Measurements from ENCODE around the gene TMX4.
"Not testable (repeated sequence)": the region's sequence is repeated elsewhere in the genome, so short reads cannot be mapped to it uniquely, and the experiment has no call there.

TMX4 gene

DNA sequence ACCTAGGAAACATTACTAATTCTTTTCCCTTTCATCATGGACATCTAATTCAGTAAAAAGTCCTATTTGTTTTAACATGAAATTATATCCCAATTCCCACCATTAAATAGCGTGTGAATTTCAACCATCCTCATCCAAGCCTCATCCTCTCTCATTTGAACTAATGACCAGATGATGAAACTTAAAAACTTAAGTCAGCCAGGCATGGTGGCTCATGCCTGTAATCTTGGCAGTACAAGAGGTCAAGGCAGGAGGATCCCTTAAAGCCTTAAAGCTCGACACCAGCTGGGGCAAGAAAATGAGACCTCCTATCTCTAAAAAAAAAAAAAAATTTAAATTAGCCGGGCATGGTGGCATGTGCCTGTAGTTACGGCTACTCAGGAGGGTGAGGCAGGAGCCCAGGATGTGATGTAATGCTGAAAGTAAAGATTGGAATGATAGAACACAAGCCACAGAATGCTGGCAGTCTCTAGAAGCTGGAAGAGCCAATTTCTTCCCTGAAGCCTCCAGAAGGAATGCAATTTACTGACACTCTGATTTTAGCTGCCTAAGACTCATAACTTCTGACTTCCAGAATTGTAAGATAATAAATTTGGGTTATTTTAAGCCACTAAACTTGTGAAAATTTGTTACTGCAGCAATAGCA, 52.2 kb downstream of the TMX4 start:
- DNase-seq (ENCODE audit: low read depth), result no peak

DNA sequence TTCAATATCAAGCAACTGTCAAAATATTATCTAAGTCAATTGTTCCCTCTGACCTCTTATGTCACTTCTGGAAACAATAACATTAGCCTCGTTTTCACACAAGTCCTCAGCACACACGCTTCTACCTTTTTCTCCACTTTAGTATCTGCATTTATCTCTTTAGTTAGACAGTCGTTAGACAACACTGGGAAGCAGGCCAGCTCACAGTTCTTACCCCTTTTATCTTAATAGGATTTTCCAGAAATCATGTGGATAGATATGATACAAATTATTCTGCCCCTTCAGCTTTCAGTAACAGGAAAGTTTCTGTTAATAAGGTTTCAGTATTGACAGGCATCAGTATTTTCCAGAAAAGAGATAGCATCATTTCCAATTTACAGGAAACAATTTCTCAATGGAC, 53.4 kb downstream of the TMX4 start:
- DNase-seq (ENCODE audit: low read depth), result no peak

GRCh38 chr20:7959484-7959883, 60.1 kb downstream of the TMX4 start:
- no peak for DNase-seq (ENCODE audit: low read depth)

GRCh38 chr20:7956561-7956960, 63.0 kb downstream of the TMX4 start:
- DNase-seq (ENCODE audit: low read depth), result not testable (repeated sequence)

DNA sequence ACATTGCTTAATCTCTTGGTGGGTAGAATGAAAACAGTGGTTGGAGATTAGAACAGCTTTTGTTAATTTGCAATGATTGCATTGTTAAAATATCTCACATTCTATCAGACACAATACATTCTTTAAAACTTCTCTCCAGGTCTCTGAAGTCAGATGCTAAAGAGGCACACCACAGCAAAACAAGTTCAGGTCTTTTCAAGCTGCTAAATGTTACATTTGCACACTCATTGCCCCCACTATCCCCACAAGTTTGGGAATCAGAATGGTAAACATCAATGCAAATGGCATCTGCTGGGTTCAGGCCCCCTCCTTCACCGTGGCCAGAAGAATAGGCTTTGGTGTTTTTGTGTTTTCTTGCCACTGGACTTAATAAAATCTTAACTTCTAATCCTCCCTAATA, 69.2 kb downstream of the TMX4 start:
- DNase-seq (ENCODE audit: low read depth), result no peak

GRCh38 chr20:7943891-7944290, 75.7 kb downstream of the TMX4 start:
- no peak for DNase-seq (ENCODE audit: low read depth)

- no peak for DNase-seq (ENCODE audit: low read depth)
Measured at GRCh38 chr20:7940341-7940740, 79.2 kb downstream of the TMX4 start, which contains the start of gene HAO1. Gene HAO1, minus strand, starts transcription at chr20:7940458. Its CDS starts 36 bp downstream, at chr20:7940422.

DNA sequence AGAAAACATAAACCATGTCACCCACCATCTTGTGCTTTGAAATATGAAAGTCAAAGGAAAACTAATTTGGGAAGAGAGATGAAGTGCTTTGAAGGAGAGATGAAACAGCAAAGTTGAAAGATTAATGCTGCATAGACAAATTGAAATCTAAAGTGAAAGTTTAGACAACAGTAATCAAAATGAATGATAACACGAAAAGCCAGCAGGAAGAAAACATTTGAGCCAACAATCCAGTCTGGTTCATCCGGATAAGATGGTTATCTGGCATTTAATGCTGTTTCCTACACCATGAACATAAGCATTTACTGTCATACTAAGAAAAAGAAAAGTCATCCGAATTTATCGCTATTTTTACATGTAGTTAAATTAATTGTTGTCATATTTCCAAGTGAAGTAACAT, 79.9 kb downstream of the TMX4 start:
- no peak for DNase-seq (ENCODE audit: low read depth)

DNA sequence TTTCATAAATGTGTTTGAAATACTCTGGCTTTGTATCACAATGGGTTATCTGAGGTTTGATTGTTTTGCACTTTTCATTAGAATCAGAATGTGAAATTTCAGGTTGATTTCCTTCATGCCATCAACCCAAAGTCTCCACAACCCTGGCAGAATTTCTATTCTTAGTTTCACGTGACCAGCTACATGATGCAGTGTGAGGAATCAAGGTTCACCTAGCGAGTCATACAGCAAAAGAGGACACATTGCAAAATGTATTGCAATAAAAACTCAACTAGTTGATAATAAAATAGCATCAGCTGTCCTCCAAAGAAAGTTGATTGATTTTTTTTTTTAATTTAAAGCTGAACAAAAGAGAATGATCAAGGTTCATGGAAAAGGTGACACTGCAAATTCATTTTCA, 81.5 kb downstream of the TMX4 start:
- no peak for DNase-seq (ENCODE audit: low read depth)

GRCh38 chr20:7937328-7937727, 82.2 kb downstream of the TMX4 start:
- no peak for DNase-seq (ENCODE audit: low read depth)

- DNase-seq (ENCODE audit: low read depth), result no peak
Measured at GRCh38 chr20:7935027-7935551, 84.5 kb downstream of the TMX4 start.

DNA sequence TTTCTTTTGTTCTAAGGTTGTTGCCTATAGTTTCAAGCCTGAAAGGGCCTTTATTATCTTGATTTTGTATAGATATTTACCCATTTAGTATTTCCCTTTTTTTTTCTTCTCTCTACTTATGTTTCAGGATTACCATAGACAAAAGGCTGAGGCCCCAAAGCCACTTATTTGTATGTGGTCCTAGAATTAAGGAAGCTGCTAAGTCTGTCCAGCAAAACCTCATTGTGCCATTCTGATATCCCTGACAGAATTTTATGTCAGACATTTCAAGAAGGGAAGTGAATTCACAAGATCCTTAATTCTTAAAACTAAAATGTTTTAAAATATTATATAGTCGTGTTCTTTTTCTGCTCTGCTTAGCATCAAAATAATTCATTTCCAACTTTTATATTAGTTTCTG, 86.2 kb downstream of the TMX4 start:
- no peak for DNase-seq (ENCODE audit: low read depth)

- DNase-seq (ENCODE audit: low read depth), result no peak
Measured at GRCh38 chr20:7930343-7930742, 89.2 kb downstream of the TMX4 start.
